ENCODE data around the gene RAB13. TPM values are rescaled to one million over a fixed set of nuclear protein-coding genes. Genes with fewer than 3 reads are reported as not detected.

RAB13 gene
- total and polyA plus RNA-seq, 2 of the 13 experiments (the other 11 are each of a cell fraction or from before 2014, with no cell fraction given) = 15.9 to 24.7 TPM

DNA sequence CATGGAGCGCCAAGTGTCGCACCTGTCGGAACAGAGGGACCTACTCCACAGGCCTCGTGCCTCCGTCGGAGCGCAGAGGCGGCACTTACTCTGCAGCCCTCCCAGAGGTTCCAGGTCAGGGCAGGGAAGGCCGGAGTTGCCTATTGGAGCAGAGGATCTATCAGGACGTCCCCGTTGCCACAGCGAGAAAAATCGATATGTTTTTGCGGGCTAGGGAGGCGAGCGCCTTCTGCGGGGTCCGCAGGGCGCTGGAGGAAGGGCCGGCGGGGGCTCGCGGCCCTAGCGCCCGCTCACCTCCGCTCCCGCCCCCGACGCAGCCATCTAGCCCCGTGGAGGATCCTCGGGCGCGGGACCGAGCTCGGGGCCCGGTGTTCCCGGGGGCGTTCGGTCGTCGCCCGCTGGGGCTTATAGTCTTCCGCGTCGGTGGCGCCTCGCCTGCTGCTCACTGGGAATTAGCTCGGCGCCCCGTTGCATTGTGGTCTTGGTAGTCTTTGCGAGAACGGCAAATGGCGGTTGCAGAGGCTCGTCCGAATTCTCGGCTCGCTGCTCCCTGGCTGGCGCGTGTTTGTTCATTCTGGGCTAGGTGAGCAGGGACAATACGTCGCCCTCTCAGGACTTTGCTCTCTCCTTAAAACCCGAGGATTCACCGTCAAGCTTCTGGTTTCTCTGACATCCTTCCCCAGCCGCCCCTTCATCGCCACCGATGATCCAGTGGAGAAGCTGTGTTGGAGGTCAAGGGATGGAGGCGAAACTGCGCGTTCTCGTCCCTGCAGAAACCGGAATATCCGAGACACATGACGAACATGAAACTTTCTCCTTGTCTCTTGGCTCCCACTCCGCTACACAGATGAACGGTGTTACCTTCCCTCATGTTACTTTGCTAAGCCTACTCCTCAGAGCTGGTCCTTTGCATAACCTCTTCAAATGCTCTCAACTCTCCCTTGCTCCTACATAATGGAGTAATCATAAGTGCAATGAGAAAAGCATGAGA is 8.6 kb downstream of the RAB13 start, which contains the start of gene JTB (continued):
- peak; percentile 16 for TF ChIP-seq MXD4 (CRISPR knock-in tag; IDR thresholded peaks at IDR 0.05)
- 0 out of 2 replicates have a peak, but pooled peaks have one; percentile 14 for TF ChIP-seq ZNF180 (CRISPR knock-in tag; IDR thresholded peaks at IDR 0.05; ENCODE audit: borderline replicate concordance, low read depth)
- TF ChIP-seq ZNF326 (CRISPR knock-in tag; IDR thresholded peaks at IDR 0.05; ENCODE audit: borderline replicate concordance) = no peak
- no peak for TF ChIP-seq ZNF83 (CRISPR knock-in tag; IDR thresholded peaks at IDR 0.05; ENCODE audit: borderline replicate concordance)
- no peak for TF ChIP-seq ZNF841 (CRISPR knock-in tag; IDR thresholded peaks at IDR 0.05; ENCODE audit: borderline replicate concordance)
- peak; percentile 82 for TF ChIP-seq SALL1 (CRISPR knock-in tag; IDR thresholded peaks at IDR 0.05)
- TF ChIP-seq, protein P1, sequence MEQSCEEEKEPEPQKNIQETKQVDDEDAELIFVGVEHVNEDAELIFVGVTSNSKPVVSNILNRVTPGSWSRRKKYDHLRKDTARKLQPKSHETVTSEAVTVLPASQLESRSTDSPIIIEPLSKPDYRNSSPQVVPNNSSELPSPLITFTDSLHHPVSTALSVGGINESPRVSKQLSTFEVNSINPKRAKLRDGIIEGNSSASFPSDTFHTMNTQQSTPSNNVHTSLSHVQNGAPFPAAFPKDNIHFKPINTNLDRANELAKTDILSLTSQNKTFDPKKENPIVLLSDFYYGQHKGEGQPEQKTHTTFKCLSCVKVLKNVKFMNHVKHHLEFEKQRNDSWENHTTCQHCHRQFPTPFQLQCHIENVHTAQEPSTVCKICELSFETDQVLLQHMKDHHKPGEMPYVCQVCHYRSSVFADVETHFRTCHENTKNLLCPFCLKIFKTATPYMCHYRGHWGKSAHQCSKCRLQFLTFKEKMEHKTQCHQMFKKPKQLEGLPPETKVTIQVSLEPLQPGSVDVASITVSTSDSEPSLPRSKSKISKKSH (CRISPR knock-in tag; IDR thresholded peaks at IDR 0.05; ENCODE audit: borderline replicate concordance) = peak; percentile 30; the same call in 1 of the 2 replicates
- peak; percentile 65; the same call in 1 of the 2 replicates for TF ChIP-seq ZNF75D (CRISPR knock-in tag; IDR thresholded peaks at IDR 0.05; ENCODE audit: borderline replicate concordance)
- peak; percentile 27; the same call in 1 of the 2 replicates for TF ChIP-seq TBX3 (IDR thresholded peaks at IDR 0.05; ENCODE audit: borderline replicate concordance)
- no peak for TF ChIP-seq SETDB1 (CRISPR knock-in tag; IDR thresholded peaks at IDR 0.05; ENCODE audit: borderline replicate concordance)
- TF ChIP-seq MTA3 (CRISPR knock-in tag; IDR thresholded peaks at IDR 0.05) = no peak
- TF ChIP-seq FOXM1 (CRISPR knock-in tag; IDR thresholded peaks at IDR 0.05) = no peak
- TF ChIP-seq, protein P2, sequence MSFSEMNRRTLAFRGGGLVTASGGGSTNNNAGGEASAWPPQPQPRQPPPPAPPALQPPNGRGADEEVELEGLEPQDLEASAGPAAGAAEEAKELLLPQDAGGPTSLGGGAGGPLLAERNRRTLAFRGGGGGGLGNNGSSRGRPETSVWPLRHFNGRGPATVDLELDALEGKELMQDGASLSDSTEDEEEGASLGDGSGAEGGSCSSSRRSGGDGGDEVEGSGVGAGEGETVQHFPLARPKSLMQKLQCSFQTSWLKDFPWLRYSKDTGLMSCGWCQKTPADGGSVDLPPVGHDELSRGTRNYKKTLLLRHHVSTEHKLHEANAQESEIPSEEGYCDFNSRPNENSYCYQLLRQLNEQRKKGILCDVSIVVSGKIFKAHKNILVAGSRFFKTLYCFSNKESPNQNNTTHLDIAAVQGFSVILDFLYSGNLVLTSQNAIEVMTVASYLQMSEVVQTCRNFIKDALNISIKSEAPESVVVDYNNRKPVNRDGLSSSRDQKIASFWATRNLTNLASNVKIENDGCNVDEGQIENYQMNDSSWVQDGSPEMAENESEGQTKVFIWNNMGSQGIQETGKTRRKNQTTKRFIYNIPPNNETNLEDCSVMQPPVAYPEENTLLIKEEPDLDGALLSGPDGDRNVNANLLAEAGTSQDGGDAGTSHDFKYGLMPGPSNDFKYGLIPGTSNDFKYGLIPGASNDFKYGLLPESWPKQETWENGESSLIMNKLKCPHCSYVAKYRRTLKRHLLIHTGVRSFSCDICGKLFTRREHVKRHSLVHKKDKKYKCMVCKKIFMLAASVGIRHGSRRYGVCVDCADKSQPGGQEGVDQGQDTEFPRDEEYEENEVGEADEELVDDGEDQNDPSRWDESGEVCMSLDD (CRISPR knock-in tag; IDR thresholded peaks at IDR 0.05; ENCODE audit: borderline replicate concordance) = peak; percentile 21; the same call in 1 of the 2 replicates
- TF ChIP-seq ELF4 (CRISPR knock-in tag; IDR thresholded peaks at IDR 0.05; ENCODE audit: borderline replicate concordance) = 0 out of 2 replicates have a peak, but pooled peaks have one; percentile 87
- TF ChIP-seq, protein P3, sequence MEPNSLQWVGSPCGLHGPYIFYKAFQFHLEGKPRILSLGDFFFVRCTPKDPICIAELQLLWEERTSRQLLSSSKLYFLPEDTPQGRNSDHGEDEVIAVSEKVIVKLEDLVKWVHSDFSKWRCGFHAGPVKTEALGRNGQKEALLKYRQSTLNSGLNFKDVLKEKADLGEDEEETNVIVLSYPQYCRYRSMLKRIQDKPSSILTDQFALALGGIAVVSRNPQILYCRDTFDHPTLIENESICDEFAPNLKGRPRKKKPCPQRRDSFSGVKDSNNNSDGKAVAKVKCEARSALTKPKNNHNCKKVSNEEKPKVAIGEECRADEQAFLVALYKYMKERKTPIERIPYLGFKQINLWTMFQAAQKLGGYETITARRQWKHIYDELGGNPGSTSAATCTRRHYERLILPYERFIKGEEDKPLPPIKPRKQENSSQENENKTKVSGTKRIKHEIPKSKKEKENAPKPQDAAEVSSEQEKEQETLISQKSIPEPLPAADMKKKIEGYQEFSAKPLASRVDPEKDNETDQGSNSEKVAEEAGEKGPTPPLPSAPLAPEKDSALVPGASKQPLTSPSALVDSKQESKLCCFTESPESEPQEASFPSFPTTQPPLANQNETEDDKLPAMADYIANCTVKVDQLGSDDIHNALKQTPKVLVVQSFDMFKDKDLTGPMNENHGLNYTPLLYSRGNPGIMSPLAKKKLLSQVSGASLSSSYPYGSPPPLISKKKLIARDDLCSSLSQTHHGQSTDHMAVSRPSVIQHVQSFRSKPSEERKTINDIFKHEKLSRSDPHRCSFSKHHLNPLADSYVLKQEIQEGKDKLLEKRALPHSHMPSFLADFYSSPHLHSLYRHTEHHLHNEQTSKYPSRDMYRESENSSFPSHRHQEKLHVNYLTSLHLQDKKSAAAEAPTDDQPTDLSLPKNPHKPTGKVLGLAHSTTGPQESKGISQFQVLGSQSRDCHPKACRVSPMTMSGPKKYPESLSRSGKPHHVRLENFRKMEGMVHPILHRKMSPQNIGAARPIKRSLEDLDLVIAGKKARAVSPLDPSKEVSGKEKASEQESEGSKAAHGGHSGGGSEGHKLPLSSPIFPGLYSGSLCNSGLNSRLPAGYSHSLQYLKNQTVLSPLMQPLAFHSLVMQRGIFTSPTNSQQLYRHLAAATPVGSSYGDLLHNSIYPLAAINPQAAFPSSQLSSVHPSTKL (CRISPR knock-in tag; IDR thresholded peaks at IDR 0.05) = peak; percentile 74
- 0 out of 2 replicates have a peak, but pooled peaks have one; percentile 62 for TF ChIP-seq CC2D1A (CRISPR knock-in tag; IDR thresholded peaks at IDR 0.05)
- TF ChIP-seq ZSCAN30 (CRISPR knock-in tag; IDR thresholded peaks at IDR 0.05) = no peak
- no peak for TF ChIP-seq ZFAT (CRISPR knock-in tag; conservative IDR thresholded peaks at IDR 0.05)
- TF ChIP-seq, protein P4, sequence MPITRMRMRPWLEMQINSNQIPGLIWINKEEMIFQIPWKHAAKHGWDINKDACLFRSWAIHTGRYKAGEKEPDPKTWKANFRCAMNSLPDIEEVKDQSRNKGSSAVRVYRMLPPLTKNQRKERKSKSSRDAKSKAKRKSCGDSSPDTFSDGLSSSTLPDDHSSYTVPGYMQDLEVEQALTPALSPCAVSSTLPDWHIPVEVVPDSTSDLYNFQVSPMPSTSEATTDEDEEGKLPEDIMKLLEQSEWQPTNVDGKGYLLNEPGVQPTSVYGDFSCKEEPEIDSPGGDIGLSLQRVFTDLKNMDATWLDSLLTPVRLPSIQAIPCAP (CRISPR knock-in tag; IDR thresholded peaks at IDR 0.05; ENCODE audit: low read depth) = no peak
